AG10803 (cell line): ENCODE results near the gene KDM4E.

Source experiments
- DNase-seq: peaks from one replicate; pipeline ENCODE4 v3.0.0; 2010; ENCODE audit warnings: low read depth
- H3K4me3 ChIP-seq: 2 replicates; pipeline ENCODE4 v1.5.1; 2011; ENCODE audit warnings: mild to moderate bottlenecking, low read length, control low read depth
- TF ChIP-seq, protein P1 (sequence below): conservative IDR thresholded peaks from 2 replicates; pipeline ENCODE4 v1.5.1; 2011; ENCODE audit warnings: mild to moderate bottlenecking, low read length, control low read depth, inconsistent platforms

Gene KDM4E

DNA sequence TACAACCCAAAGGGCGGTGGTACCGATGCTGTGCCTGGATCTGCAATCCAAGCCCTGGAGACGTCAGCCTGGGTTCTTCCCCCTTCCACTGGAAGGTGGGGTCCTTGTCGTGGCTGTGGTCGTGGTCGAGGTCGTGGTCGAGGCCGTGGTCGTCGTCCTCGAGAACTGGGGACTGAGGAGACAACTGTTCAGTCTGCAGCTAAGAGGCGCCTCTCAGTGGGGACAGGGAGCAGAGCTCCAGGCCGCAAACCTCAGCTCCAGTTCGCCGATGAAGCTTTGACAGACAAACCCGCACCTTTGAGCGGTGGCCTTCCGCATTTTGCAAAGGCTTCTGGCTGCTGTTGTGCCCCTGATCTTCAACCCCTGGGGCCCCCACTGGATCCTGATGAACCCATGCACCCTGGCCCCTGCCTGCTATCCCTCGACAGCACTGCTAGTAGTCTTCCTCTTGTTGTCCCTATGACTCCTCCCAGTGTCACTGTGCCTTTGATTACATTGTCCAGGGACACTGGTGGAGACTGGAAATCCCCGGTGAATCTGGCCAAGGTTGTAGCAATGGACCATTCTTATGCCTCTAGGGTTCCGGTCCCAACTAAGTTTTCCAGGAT, 25.6 kb downstream of the KDM4E start:
- TF ChIP-seq, protein P1, sequence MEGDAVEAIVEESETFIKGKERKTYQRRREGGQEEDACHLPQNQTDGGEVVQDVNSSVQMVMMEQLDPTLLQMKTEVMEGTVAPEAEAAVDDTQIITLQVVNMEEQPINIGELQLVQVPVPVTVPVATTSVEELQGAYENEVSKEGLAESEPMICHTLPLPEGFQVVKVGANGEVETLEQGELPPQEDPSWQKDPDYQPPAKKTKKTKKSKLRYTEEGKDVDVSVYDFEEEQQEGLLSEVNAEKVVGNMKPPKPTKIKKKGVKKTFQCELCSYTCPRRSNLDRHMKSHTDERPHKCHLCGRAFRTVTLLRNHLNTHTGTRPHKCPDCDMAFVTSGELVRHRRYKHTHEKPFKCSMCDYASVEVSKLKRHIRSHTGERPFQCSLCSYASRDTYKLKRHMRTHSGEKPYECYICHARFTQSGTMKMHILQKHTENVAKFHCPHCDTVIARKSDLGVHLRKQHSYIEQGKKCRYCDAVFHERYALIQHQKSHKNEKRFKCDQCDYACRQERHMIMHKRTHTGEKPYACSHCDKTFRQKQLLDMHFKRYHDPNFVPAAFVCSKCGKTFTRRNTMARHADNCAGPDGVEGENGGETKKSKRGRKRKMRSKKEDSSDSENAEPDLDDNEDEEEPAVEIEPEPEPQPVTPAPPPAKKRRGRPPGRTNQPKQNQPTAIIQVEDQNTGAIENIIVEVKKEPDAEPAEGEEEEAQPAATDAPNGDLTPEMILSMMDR, result no peak
- DNase-seq, result no peak
- H3K4me3 ChIP-seq, result no peak overlapping the region

DNA sequence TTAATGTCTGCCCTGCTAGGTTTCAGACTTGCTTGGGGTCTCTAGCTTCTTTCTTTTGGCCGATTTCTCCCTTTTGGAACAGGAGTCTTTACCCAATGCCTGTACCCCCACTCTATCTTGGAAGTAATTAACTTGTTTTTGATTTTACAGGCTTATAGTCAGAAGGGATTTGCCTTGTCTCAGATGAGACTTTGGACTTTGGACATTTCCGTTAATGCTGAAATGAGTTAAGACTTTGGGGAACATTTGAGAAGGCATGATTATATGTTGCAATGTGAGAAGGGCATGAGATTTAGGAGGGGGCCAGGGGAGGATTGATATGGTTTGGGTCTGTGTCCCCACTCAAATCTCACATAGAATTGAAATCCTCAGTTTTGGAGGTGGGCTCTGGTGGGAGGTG, 29.3 kb downstream of the KDM4E start:
- DNase-seq, result no peak
- TF ChIP-seq, protein P1, result no peak
- H3K4me3 ChIP-seq, result no peak overlapping the region

DNA sequence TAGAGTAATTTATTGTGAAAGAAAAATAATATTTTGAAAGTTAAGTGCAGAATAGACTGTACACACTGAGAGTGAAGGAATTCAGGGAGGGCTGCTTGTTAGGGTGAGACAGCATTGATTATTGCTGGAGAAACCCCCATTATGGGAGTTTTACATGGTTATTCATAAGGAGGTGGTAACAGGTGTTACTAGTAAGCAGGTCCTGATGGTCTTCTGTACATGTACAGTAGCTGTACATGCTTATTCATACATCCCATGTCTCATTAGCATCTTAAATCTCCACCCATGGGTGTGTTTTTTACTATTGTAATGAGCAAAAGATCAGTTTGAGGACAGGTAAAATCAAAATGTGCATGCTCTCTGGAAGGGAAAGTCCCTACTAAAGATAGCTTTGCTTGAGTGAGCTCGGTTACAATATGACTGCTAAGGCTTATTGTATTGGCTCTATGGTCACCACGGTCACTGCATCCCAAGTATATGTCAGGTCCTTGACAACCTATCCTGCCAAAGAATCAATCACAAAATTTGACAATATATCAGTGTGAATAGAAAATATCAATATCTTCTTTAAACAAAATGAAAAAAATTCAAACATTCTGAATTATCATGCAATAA, 30.3 kb downstream of the KDM4E start:
- TF ChIP-seq, protein P1, result no peak
- no peak for DNase-seq
- H3K4me3 ChIP-seq, result no peak overlapping the region

DNA sequence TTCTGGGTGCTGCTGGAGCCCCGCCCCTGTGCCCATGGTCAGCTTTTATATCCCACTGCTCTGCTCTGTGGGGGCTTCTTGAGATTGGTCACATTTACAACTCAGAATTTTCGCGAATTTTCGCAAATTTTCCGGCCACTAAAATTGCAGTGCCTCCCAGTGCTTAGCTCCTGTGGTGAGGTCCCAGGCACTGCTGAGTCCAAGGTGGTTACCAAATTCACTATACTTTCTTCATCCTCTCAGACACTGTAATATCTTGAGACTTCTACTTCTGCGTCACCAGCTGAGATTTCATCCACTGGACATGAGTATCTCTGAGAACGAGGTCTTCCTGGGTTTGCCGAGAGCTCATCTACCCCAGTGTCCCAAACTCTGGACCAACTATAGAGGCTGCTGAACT, 32.9 kb downstream of the KDM4E start:
- no peak for DNase-seq
- TF ChIP-seq, protein P1, result no peak
- H3K4me3 ChIP-seq, result no peak overlapping the region

DNA sequence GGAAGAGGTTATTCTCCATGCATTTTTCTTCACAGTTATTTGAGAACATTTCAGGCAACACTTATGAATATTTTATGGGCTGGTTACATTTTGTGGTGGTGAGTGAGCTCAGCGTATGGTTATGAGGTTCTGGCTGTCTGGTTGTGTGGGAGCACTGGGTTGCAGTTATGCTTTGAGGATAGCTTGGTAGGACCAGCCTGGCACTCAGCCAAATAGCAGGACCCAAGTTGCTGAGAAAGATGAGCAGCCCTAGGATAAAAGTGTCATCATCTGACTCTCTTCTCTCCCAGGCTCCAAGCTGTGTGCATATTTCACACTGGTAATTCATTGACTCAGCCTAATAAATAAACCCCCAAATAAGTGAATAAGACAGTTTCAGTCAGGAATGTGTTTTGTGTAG, 33.6 kb downstream of the KDM4E start:
- no peak overlapping the region for H3K4me3 ChIP-seq
- DNase-seq, result peak; percentile 33
- TF ChIP-seq, protein P1, result no peak

DNA sequence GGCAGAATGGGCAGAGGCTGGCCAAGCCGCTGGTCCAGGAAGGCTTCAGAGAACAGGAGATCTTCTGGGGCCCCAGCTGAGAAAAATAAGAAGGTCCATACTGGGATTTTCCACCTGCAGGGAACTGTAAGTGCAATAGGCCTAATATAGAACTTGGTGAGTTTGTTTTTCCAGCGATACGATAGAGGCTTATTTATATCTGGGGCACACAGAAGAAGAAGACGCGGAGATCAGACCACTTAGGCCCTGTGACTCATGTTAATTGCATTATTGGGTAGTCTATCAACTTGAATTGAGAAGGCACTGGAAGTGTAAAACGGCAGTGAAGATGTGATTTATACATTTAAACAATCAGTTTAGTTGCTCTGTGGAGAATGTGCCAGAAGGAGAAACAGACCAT, 34.0 kb downstream of the KDM4E start:
- TF ChIP-seq, protein P1, result no peak
- H3K4me3 ChIP-seq, result no peak overlapping the region
- DNase-seq, result no peak

DNA sequence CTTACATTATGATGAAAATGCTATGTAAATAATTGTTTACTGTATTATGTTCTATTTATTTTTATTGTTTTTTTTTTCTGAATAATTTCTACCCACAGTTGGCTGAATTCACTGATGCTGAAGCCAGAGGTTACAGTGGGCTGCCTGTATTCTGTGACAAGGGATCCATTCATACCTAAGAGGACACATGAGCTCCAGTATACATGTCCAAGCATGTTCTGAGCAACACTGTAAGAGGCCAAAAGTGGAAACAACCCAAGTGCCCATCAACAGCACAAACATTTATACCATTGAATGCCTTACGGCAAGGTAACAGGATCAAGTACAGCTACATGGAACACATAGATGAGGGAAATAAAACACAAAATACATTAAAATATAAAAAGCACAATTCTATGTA, 40.3 kb downstream of the KDM4E start:
- TF ChIP-seq, protein P1, result no peak
- H3K4me3 ChIP-seq, result no peak overlapping the region
- no peak for DNase-seq
